PC-9 (cell line): ENCODE measurements around the gene OR2M4. TPM values are rescaled to one million over a fixed set of nuclear protein-coding genes. Genes with fewer than 3 reads are reported as not detected.

ENCODE experiments used
- BruUV-seq: library from RNA; stranded (reverse); fragments of 400-500 nt; replicated peaks from 2 replicates; lab custom pipeline; 2021; lab: Mats Ljungman, UMichigan
- CTCF ChIA-PET: fragments of 300-600 bp; sonication (Branson Sonifier 250); formaldehyde crosslinking; loops from one replicate; lab custom pipeline; 2022; ENCODE audit warnings: antibody characterized with exemption; lab: Charles Lee
- POLR2A ChIA-PET: fragments of 300-600 bp; sonication (Branson Sonifier 250); formaldehyde crosslinking; loops from one replicate; lab custom pipeline; 2022; ENCODE audit warnings: antibody characterized with exemption; ENCODE audit not compliant: unreplicated experiment; lab: Charles Lee
- DNase-seq, 2 experiments: peaks; one replicate each; pipeline versions ENCODE4 v3.0.0 to v3.0.0-alpha.2; 2015 to 2022; ENCODE audit warnings: mixed read lengths in 1 of 2
- H2AFZ ChIP-seq: fragments of 200-600 bp; sonication (generic); 2 replicates; pipeline ENCODE4 v1.8.1; 2017; ENCODE audit warnings: antibody characterized with exemption
- H3F3A ChIP-seq: fragments of 200-600 bp; sonication (generic); 2 replicates; pipeline ENCODE4 v1.8.1; 2017; ENCODE audit warnings: antibody characterized with exemption, mild to moderate bottlenecking, low read depth; ENCODE audit not compliant: insufficient read depth
- H3K27ac ChIP-seq: fragments of 200-600 bp; sonication (generic); 2 replicates; pipeline ENCODE4 v1.6.1; 2016; ENCODE audit warnings: mixed run types
- H3K27me3 ChIP-seq: fragments of 200-600 bp; sonication (generic); 2 replicates; pipeline ENCODE4 v1.6.1; 2016; ENCODE audit warnings: low read depth, mixed run types; ENCODE audit not compliant: insufficient read depth
- H3K36me3 ChIP-seq: fragments of 200-600 bp; sonication (generic); 2 replicates; pipeline ENCODE4 v1.6.1; 2016; ENCODE audit warnings: low read depth, mixed run types
- H3K4me1 ChIP-seq: fragments of 200-600 bp; sonication (generic); replicated peaks from 2 replicates; pipeline ENCODE4 v1.6.1; 2016; ENCODE audit warnings: mixed run types; ENCODE audit not compliant: insufficient read depth
- H3K4me2 ChIP-seq: fragments of 200-600 bp; sonication (generic); 2 replicates; pipeline ENCODE4 v1.6.1; 2017; ENCODE audit warnings: mixed run types
- H3K4me3 ChIP-seq: fragments of 200-600 bp; sonication (generic); 2 replicates; pipeline ENCODE4 v1.6.1; 2016; ENCODE audit warnings: mixed run types
- H3K79me2 ChIP-seq: fragments of 200-600 bp; sonication (generic); 2 replicates; pipeline ENCODE4 v1.6.1; 2017; ENCODE audit warnings: low read depth, mixed run types
- H3K9me2 ChIP-seq: fragments of 200-600 bp; sonication (generic); 2 replicates; pipeline ENCODE4 v1.8.1; 2017; ENCODE audit warnings: mild to moderate bottlenecking; ENCODE audit not compliant: insufficient read depth
- H3K9me3 ChIP-seq: fragments of 200-600 bp; sonication (generic); 2 replicates; pipeline ENCODE4 v1.8.1; 2016; ENCODE audit warnings: low read depth; ENCODE audit not compliant: insufficient read depth
- H4K20me1 ChIP-seq: fragments of 200-600 bp; sonication (generic); 2 replicates; pipeline ENCODE4 v1.8.1; 2017; ENCODE audit not compliant: insufficient read depth
- EZH2 ChIP-seq: fragments of 200-600 bp; sonication (generic); IDR thresholded peaks from 2 replicates; pipeline ENCODE4 v1.8.0; 2017; ENCODE audit warnings: antibody characterized with exemption, low read depth
- intact Hi-C: fragments of 100-400 bp; cut with micrococcal nuclease; formaldehyde crosslinking; loops from one replicate; pipeline ENCODE4 v1.10.0; 2022; ENCODE audit not compliant: unreplicated experiment
- total RNA-seq: library from RNA; stranded (reverse); gene quantifications from 2 replicates; pipeline ENCODE4 v1.2.3, GENCODE V29; 2021
- TF ChIP-seq, protein P1 (sequence below): fragments of 200-600 bp; sonication (generic); conservative IDR thresholded peaks from 2 replicates; pipeline ENCODE4 v1.6.1; 2017; ENCODE audit warnings: mixed run types, antibody characterized with exemption, mild to moderate bottlenecking, moderate library complexity

OR2M4 gene
- total RNA-seq, 1 experiment from 2014 or later = not detected

DNA sequence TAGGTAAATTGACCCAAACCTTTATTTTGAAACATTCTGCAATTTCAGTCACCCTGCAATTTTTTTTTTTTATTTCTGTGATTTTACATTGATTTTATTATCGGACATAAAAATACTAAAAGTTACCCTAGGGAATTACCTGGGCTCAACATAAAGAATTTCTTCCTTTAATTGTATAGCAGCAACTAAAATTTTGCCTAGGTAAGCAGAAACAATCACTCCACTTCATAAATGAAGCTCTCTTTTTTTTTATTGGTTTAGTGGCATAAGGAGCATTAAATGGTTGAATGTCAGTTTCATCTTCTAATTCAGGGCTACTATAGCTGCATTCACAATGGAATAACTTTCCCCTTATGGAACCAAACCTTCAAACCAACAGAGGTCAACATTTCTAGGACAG is 15.3 kb upstream of the OR2M4 start:
- no peaks in the 10 kb centered on the region for H3K4me1 ChIP-seq
- no peaks in the 10 kb centered on the region for H3F3A ChIP-seq
- no peaks in the 10 kb centered on the region for H4K20me1 ChIP-seq
- H3K9me2 ChIP-seq = no peaks in the 10 kb centered on the region
- H3K9me3 ChIP-seq = no peaks in the 10 kb centered on the region
- H3K27ac ChIP-seq = no peak overlapping the region
- POLR2A ChIA-PET = no interaction called here
- TF ChIP-seq, protein P1, sequence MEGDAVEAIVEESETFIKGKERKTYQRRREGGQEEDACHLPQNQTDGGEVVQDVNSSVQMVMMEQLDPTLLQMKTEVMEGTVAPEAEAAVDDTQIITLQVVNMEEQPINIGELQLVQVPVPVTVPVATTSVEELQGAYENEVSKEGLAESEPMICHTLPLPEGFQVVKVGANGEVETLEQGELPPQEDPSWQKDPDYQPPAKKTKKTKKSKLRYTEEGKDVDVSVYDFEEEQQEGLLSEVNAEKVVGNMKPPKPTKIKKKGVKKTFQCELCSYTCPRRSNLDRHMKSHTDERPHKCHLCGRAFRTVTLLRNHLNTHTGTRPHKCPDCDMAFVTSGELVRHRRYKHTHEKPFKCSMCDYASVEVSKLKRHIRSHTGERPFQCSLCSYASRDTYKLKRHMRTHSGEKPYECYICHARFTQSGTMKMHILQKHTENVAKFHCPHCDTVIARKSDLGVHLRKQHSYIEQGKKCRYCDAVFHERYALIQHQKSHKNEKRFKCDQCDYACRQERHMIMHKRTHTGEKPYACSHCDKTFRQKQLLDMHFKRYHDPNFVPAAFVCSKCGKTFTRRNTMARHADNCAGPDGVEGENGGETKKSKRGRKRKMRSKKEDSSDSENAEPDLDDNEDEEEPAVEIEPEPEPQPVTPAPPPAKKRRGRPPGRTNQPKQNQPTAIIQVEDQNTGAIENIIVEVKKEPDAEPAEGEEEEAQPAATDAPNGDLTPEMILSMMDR = no peak
- no peak for TF ChIP-seq EZH2
- H3K27me3 ChIP-seq = no peaks in the 10 kb centered on the region
- H2AFZ ChIP-seq = no peak overlapping the region
- DNase-seq = no peak
- no peaks in the 10 kb centered on the region for H3K36me3 ChIP-seq
- no peaks in the 10 kb centered on the region for H3K79me2 ChIP-seq
- no peak overlapping the region for H3K4me2 ChIP-seq
- CTCF ChIA-PET = no interaction called here
- H3K4me3 ChIP-seq = no peak overlapping the region
- intact Hi-C loops = no loop called here
- BruUV-seq = no TSS peak

DNA sequence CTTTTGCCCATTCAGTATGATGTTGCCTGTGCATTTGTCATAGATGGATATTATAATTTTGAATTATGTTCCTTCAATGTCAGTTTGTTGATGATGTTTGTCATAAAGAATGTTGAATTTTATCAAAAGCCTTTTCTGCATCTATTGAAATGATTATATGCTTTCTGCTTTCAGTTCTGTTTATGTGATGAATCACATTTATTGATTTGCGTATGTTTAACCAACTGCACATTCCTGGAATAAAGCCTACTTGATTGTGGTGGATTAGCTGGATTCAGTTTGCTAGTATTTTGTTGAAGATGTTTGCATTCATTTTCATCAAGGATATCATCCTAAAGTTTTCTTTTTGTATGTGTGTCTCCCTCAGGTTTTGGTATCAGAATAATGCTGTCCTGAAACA is 5.7 kb upstream of the OR2M4 start:
- Histone ChIP-seq H2AFZ (no peak overlapping the region), H3K4me1 (no peaks in the 10 kb centered on the region), H4K20me1 (no peaks in the 10 kb centered on the region), H3F3A (no peaks in the 10 kb centered on the region), H3K27me3 (no peaks in the 10 kb centered on the region), H3K4me2 (no peak overlapping the region), H3K9me2 (no peaks in the 10 kb centered on the region), H3K4me3 (no peak overlapping the region), H3K36me3 (no peaks in the 10 kb centered on the region), H3K9me3 (no peaks in the 10 kb centered on the region), H3K79me2 (no peaks in the 10 kb centered on the region), H3K27ac (no peak overlapping the region)
- POLR2A ChIA-PET = no interaction called here
- intact Hi-C loops = no loop called here
- no peak for TF ChIP-seq EZH2
- TF ChIP-seq, protein P1 = no peak
- no TSS peak for BruUV-seq
- CTCF ChIA-PET = no interaction called here
- no peak for DNase-seq

DNA sequence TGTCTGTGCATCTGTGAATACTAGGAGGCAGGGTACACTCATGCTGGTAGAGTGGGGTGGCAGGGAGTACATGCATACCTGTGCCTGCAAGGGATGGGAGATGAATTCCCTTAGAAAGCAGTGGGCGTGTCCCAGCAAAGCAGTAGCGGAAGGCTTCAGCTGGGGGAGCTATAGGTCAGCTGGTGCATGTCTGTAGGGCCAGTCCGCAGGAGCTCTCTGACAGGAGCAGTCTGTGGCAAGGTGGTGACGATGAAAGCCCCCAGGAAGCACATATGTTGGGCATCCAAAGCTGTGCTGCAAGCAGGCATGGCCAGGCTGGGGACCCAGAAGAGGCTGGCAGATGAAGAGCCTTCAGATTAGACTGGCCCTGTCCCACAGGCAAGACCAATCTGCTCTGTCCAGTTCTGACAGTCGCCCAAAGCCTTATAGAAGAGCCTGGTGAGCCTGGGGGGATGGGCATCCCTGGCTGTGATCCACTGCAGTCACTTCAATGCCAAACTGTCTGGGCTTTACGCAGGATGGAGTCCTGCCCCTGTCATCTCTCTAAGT is 1.8 kb upstream of the OR2M4 start:
- no TSS peak for BruUV-seq
- Histone ChIP-seq H3K36me3 (no peaks in the 10 kb centered on the region), H3K9me2 (no peaks in the 10 kb centered on the region), H3K4me3 (no peak overlapping the region), H3K27me3 (no peaks in the 10 kb centered on the region), H3F3A (no peaks in the 10 kb centered on the region), H3K9me3 (no peaks in the 10 kb centered on the region), H3K4me2 (no peak overlapping the region), H3K27ac (no peak overlapping the region), H3K4me1 (no peaks in the 10 kb centered on the region), H3K79me2 (no peaks in the 10 kb centered on the region), H2AFZ (no peak overlapping the region), H4K20me1 (no peaks in the 10 kb centered on the region)
- DNase-seq = no peak
- CTCF ChIA-PET = no interaction called here
- intact Hi-C loops = no loop called here
- POLR2A ChIA-PET = no interaction called here
- TF ChIP-seq, protein P1 = no peak
- no peak for TF ChIP-seq EZH2
